Chondrocyte (in vitro differentiated cells): ENCODE data around the gene MMP27. TPM values are rescaled to one million over a fixed set of nuclear protein-coding genes. Genes with fewer than 3 reads are reported as not detected.

Source experiments
- DNase-seq: peaks from one replicate; pipeline ENCODE4 v3.0.0; 2021; ENCODE audit warnings: mixed read lengths, low spot score
- H3K27ac Mint-ChIP-seq: one replicate; pipeline ENCODE4 v1.8.0; 2021; ENCODE audit warnings: mild to moderate bottlenecking, moderate library complexity, mixed read lengths; ENCODE audit not compliant: unreplicated experiment
- H3K27me3 Mint-ChIP-seq: 2 replicates; pipeline ENCODE4 v1.8.0; 2021; ENCODE audit warnings: low read depth, mixed read lengths
- H3K36me3 Mint-ChIP-seq: 2 replicates; pipeline ENCODE4 v1.8.0; 2021; ENCODE audit warnings: low read depth, mixed read lengths
- H3K4me1 Mint-ChIP-seq: 2 replicates; pipeline ENCODE4 v1.8.0; 2021; ENCODE audit warnings: low read depth, mild to moderate bottlenecking, mixed read lengths
- H3K4me3 Mint-ChIP-seq: one replicate; pipeline ENCODE4 v1.8.0; 2021; ENCODE audit warnings: mild to moderate bottlenecking, moderate library complexity, mixed read lengths; ENCODE audit not compliant: unreplicated experiment
- H3K9me3 Mint-ChIP-seq: 2 replicates; pipeline ENCODE4 v1.8.0; 2021; ENCODE audit warnings: low read depth, mixed read lengths
- total RNA-seq: library from RNA; stranded (reverse); gene quantifications from 3 replicates; pipeline ENCODE4 v1.2.1, GENCODE V29; 2021
- TF ChIP-seq, protein P1 (sequence below): fragments of 200-600 bp; sonication (generic); IDR thresholded peaks from 2 replicates; pipeline ENCODE4 v1.5.0; 2021; ENCODE audit warnings: antibody characterized with exemption, mild to moderate bottlenecking, moderate library complexity

The MMP27 gene
- total RNA-seq, 1 donor from 2014 or later = not detected

DNA sequence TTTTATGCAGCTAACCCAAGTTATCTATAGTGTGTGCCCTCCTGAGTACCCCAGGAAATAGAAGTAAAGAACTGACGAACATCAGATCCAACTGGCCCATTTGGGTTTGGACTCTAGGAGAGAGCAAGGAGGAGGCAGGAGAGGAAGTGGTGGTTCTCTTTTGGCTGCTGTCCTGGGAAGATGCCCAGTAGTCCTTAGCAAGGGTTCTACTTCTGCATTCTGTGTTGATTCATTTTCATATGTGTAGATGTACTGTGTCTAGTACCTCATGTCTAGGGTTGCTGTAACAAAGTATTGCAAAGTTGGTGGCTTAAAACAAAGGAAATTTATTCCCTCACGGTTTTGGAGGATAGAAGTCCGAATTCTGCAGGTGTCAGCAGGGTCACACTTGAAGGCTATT lies 6.6 kb upstream of the MMP27 start:
- Mint-ChIP-seq H3K36me3 (no peaks in the 10 kb centered on the region), H3K9me3 (no peaks in the 10 kb centered on the region), H3K4me1 (no peaks in the 10 kb centered on the region), H3K4me3 (no peak overlapping the region), H3K27ac (no peak overlapping the region), H3K27me3 (peaks cover 19% of the 10 kb centered on the region)
- no peak for DNase-seq
- TF ChIP-seq, protein P1, sequence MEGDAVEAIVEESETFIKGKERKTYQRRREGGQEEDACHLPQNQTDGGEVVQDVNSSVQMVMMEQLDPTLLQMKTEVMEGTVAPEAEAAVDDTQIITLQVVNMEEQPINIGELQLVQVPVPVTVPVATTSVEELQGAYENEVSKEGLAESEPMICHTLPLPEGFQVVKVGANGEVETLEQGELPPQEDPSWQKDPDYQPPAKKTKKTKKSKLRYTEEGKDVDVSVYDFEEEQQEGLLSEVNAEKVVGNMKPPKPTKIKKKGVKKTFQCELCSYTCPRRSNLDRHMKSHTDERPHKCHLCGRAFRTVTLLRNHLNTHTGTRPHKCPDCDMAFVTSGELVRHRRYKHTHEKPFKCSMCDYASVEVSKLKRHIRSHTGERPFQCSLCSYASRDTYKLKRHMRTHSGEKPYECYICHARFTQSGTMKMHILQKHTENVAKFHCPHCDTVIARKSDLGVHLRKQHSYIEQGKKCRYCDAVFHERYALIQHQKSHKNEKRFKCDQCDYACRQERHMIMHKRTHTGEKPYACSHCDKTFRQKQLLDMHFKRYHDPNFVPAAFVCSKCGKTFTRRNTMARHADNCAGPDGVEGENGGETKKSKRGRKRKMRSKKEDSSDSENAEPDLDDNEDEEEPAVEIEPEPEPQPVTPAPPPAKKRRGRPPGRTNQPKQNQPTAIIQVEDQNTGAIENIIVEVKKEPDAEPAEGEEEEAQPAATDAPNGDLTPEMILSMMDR = no peak

DNA sequence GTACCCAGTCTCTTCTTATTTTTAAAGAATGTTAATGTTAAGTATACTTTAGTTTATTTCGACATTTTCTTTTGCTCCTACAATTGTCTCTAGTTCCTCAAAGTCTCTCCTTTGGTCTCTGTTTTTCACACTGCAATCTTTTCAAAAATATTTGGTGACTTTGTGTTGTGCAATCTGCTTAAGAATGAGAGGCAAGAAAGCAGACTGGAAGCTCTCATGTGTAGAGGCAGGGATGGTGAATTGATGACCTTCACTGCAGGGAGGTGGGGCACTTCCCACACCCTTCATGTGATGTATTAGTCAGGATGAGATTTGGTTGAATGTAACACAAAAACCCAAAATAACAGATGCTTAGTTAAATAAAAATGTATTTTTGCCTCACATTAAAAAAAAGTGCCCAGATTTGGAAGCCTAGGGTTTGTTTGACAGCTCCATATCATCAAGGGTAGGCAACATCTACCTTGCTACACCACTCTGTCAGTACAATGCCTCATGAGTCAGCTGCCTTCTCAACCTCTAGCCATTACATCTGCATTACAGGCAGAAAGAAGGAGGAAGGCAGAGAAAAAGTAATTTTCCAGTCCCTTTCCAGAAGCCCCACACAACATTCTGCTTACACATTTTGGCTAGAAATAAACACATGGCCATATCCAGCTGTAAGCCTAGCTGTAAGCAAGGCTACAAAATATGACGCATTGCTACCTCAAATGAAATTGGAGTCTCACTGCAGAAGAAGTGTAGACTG lies 3.8 kb upstream of the MMP27 start:
- Mint-ChIP-seq H3K9me3 (no peaks in the 10 kb centered on the region), H3K36me3 (no peaks in the 10 kb centered on the region), H3K4me1 (no peaks in the 10 kb centered on the region), H3K27ac (no peak overlapping the region), H3K4me3 (no peak overlapping the region), H3K27me3 (peaks cover 20% of the 10 kb centered on the region)
- TF ChIP-seq, protein P1 = no peak
- no peak for DNase-seq

DNA sequence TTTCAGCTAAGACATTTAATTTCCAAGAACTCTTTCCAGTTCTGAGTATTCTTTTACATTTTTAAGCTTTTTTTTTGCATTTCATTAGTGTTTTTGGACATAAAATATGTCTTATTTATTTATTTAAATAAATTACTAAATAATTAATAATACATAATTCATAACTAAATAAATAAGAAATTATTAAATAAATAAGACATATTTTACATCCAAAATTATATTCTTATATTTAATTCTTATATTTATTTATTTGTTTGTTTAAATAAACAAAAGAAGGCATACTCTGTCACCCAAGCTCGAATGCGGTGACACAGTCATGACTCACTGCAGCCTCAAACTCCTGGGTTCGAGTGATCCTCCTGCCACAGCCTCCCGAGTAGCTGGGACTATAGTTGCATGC lies 3.1 kb upstream of the MMP27 start:
- Mint-ChIP-seq H3K36me3 (no peaks in the 10 kb centered on the region), H3K4me1 (no peaks in the 10 kb centered on the region), H3K27ac (no peak overlapping the region), H3K9me3 (no peaks in the 10 kb centered on the region), H3K4me3 (no peak overlapping the region), H3K27me3 (peaks cover 20% of the 10 kb centered on the region)
- TF ChIP-seq, protein P1 = no peak
- no peak for DNase-seq

DNA sequence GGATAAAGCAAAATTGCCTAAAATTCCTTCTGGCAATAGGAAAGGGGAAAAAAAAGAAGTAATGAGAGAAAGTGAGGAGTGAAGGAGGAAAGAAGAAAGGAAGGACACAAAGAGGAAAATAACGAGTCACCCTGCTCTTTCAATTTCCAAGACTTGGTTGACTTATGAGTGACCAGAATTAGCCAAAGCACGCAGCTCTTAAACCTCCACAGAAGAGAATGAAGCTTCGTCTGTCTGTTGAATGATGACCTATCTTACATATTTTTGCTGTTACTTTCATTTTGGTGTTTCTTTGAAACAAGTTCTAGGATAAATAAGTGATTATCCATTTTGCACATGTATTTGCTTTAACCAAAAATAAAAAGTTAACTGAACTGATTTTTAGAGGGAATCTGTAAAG lies 728 bp downstream of the MMP27 start:
- H3K9me3 Mint-ChIP-seq = no peaks in the 10 kb centered on the region
- peaks cover 14% of the 10 kb centered on the region for H3K27me3 Mint-ChIP-seq
- TF ChIP-seq, protein P1 = no peak
- no peak overlapping the region for H3K27ac Mint-ChIP-seq
- no peak for DNase-seq
- no peaks in the 10 kb centered on the region for H3K36me3 Mint-ChIP-seq
- no peak overlapping the region for H3K4me3 Mint-ChIP-seq
- no peaks in the 10 kb centered on the region for H3K4me1 Mint-ChIP-seq

DNA sequence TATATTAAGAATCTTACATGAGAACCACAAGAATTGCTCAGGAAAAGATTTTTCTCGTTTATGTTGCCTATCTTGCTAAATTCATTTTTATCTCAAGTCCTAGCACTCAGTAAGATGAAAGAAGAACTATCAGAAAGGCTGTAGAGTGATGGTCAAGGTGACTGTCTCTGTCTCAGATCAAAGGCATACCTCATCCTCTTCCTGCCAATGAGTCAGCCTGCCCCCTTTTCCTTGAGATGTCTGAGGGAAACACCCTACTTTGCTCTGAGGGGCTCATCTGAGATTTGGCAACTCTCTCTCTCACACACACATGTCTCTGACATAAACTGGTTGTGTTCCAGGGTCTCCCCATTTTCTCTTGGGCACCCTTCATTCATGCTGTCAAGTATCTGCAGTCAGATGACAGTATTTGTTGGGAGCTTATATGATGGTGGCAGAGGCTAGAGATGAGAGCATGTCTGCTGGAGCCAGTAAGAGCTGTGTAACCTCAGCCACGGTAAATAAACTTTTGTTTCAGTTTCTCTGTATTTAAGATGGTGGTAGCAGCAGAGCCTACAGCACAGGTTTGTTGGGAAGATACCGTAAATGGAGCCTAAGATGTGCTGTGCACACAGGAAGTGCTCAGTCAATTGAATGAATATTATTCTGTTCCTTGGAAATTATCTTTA lies 1.6 kb downstream of the MMP27 start:
- no peak overlapping the region for H3K4me3 Mint-ChIP-seq
- no peak overlapping the region for H3K27ac Mint-ChIP-seq
- no peak for DNase-seq
- no peaks in the 10 kb centered on the region for H3K9me3 Mint-ChIP-seq
- no peaks in the 10 kb centered on the region for H3K4me1 Mint-ChIP-seq
- peaks cover 12% of the 10 kb centered on the region for H3K27me3 Mint-ChIP-seq
- TF ChIP-seq, protein P1 = no peak
- H3K36me3 Mint-ChIP-seq = no peaks in the 10 kb centered on the region
